Urothelium cell line (cell line): ENCODE results near the gene TAF10.

ENCODE experiments used
- DNase-seq: peaks from one replicate; pipeline ENCODE4 v3.0.0; 2011; ENCODE audit warnings: low spot score, mixed read lengths
- FAIRE-seq: peaks from 2 replicates; lab custom pipeline; 2011; peaks lifted over from hg19 to GRCh38; lab: Jason Lieb, UNC

The TAF10 gene

DNA sequence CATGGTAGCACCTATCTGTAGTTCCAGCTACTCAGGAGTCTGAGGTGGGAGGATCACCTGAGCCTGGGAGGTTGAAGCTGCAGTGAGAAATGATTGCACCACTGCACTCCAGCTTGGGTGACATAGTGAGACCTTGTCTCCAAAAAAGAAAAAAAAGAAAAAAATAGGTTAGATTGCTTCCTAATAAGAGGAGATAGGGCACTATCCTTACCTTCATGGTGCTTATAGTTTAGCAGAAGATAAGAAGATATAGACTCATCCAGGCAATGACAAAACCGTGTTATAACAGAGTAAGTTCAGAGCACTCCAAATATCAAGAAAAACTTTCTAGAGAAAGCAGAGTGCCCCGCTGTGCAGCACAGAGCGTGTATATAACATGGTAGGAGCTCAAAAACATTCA is 50.7 kb downstream of the TAF10 start:
- no peak for FAIRE-seq
- DNase-seq: no peak
